Renal pelvis (tissue), 12 donors: ENCODE data around the gene SIGLEC10. TPM values are rescaled to one million over a fixed set of nuclear protein-coding genes. Genes with fewer than 3 reads are reported as not detected.
"Not testable (repeated sequence)": the region's sequence is repeated elsewhere in the genome, so short reads cannot be mapped to it uniquely, and the experiment has no call there.

Experiments used
- DNase-seq: peaks from one replicate; pipeline ENCODE4 v3.0.0-alpha.2; 2013
- long read RNA-seq, 16 experiments: transcript quantifications; one replicate each; lab custom pipeline, GENCODE V29; 2026
- polyA plus RNA-seq, 3 donors: library from polyadenylated mRNA; unstranded; fragments of 120-200 nt; gene quantifications; one replicate each; pipeline ENCODE4 v1.2.1, GENCODE V29; 2013; ENCODE audit not compliant: insufficient read length in 3 of 3

The SIGLEC10 gene, protein sequence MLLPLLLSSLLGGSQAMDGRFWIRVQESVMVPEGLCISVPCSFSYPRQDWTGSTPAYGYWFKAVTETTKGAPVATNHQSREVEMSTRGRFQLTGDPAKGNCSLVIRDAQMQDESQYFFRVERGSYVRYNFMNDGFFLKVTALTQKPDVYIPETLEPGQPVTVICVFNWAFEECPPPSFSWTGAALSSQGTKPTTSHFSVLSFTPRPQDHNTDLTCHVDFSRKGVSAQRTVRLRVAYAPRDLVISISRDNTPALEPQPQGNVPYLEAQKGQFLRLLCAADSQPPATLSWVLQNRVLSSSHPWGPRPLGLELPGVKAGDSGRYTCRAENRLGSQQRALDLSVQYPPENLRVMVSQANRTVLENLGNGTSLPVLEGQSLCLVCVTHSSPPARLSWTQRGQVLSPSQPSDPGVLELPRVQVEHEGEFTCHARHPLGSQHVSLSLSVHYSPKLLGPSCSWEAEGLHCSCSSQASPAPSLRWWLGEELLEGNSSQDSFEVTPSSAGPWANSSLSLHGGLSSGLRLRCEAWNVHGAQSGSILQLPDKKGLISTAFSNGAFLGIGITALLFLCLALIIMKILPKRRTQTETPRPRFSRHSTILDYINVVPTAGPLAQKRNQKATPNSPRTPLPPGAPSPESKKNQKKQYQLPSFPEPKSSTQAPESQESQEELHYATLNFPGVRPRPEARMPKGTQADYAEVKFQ
- 1 to 10 TPM; 1.1 to 1.7 (median 1.6) TPM for polyA plus RNA-seq
- long read RNA-seq, donor 1 = 0 reads
- long read RNA-seq, donor 2 = 0 reads
- long read RNA-seq, donor 3 = 0 reads
- long read RNA-seq, donor 4 = 0 reads
- long read RNA-seq, donor 5 = 0 reads
- long read RNA-seq, donor 6 = 0 reads
- long read RNA-seq, donor 7 = 0 reads
- long read RNA-seq, donor 8 = 0 reads
- long read RNA-seq, donor 9 = 0 reads
- long read RNA-seq, donor 10 = 0 reads
- long read RNA-seq, donor 11 = 0 reads
- long read RNA-seq, donor 12 = 0 reads
- long read RNA-seq, donor 13 = 0 reads
- long read RNA-seq, donor 14 = 0 reads
- long read RNA-seq, donor 15 = 0 reads
- long read RNA-seq, donor 16, partial matches to known transcripts = 0 of 1 reads
- long read RNA-seq, donor 16, other reads (novel, unspliced or antisense) = 0 of 1 reads

- no peak for DNase-seq
Observed at GRCh38 chr19:51417107-51417809, at the start of gene SIGLEC10. Gene SIGLEC10 (minus strand): TSS chr19:51417642. CDS start chr19:51417581, 61 bp downstream.

GRCh38 chr19:51466723-51467122, 49.3 kb upstream of the SIGLEC10 start:
- no peak for DNase-seq

DNA sequence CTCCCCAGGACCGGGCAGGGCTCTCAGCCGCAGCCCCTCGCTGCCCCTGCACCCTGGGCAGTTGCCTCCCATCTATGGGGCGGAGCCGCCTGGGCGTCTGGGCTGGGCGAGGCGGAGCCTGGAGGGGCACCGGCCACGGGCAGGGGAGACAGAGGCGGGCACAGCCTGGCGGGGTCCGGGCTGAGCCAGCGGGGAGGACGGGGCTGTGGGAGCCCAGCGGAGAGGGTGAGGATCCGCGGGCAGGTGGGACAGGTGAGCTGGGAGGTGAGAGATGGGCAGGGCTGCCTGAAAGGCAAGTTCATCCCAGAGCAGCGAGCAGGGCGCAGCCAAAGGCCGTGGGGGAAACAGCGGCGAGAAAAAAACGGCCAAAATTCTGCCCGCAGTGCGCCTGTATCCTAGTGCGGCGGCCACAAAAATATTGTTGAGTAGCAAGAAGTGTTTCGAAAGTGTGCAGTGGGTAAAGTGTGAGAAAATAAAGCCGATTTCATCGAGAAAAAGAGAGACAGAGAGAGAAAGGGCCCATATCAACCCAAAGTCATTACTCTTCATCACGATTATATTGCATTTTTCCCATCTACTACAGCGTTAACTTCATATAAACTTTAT, 46.6 kb upstream of the SIGLEC10 start:
- DNase-seq = not testable (repeated sequence)

DNA sequence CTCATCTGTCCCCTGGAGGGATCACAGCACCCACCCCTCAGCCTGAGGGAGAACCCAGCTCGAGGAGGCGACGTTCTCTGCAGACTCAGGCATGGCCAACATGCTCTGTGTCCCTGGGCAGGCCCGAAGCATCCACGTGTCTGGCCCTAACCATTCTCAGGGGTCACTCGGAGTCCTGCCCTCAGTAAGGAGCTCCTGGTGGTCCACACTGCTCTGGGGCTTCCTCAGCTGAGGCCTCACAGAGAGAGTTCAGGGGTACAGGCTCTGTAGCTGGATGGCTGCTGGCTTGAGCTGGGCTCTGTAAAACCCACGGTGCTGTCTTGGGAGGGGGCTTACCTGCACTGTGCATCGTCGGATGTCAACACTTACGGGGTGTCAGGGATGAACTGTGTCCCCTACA, 45.2 kb upstream of the SIGLEC10 start:
- DNase-seq = no peak

GRCh38 chr19:51462276-51462675, 44.8 kb upstream of the SIGLEC10 start:
- no peak for DNase-seq

DNA sequence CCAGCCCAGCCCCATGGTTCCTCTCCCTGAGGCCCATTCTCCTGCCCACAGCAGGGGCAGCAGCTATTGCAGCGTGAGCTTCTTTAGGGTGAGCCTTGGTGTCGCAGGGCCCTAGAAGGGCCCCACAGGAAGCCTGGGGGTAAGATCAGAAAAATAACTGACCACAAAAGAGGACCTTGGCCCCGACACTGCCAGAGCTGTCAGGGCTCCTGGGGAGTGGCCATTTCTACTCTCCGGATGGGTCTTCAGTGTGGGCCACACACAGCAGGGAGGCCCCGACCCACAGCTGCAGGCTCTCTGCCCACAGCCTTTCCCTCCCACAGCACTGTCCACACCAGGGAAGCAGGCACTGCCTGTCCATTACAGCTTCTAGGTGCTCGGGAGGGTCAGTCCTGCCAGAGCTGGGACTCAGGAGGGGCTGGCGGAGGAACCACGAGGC, 44.3 kb upstream of the SIGLEC10 start:
- no peak for DNase-seq

DNA sequence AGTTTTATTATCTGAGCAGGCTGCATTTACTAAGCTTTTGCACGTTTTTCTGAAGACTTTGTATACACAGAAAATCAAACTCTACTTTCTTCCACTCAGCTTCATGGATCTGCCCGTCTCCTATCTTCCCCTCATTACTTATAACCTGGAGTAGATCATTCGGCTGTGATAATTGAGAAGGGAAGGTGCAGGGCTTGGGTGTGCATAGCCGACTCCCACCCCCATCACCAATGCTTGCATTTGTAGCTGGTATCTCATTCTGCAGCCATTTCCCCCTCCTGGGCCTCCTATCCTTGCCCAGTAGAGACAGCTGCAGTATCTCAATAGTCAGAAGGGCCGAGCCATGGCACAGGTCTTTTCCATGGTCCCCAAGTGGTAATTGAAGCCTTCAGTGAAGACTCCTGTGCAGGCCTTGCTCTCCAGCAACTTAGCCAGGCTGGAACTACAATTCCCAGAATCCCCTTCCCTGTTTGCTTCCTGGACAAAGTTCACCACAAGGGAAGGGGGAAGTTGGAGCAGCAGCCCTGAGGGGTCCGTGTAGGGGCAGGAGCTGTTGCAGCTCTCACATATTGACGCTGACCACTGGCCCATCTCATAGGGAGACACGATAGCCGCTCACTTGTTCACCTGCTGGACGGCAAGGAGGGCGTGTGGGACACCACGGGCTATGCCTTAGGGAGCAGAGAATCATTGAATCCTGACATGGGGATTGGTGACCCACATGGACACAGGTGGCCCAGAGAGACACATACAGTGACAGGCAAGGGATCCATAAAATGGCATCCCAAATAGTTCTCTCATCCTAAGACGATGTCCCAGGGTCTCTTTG, 42.9 kb upstream of the SIGLEC10 start:
- DNase-seq = no peak

GRCh38 chr19:51458899-51459505, 41.6 kb upstream of the SIGLEC10 start:
- DNase-seq = no peak

GRCh38 chr19:51458051-51458645, 40.7 kb upstream of the SIGLEC10 start, which contains the start of gene SIGLEC8:
Gene SIGLEC8 (minus strand): TSS chr19:51458454. CDS start chr19:51458387, 67 bp downstream.
- DNase-seq = no peak

GRCh38 chr19:51457351-51458013, 40.0 kb upstream of the SIGLEC10 start:
- no peak for DNase-seq

DNA sequence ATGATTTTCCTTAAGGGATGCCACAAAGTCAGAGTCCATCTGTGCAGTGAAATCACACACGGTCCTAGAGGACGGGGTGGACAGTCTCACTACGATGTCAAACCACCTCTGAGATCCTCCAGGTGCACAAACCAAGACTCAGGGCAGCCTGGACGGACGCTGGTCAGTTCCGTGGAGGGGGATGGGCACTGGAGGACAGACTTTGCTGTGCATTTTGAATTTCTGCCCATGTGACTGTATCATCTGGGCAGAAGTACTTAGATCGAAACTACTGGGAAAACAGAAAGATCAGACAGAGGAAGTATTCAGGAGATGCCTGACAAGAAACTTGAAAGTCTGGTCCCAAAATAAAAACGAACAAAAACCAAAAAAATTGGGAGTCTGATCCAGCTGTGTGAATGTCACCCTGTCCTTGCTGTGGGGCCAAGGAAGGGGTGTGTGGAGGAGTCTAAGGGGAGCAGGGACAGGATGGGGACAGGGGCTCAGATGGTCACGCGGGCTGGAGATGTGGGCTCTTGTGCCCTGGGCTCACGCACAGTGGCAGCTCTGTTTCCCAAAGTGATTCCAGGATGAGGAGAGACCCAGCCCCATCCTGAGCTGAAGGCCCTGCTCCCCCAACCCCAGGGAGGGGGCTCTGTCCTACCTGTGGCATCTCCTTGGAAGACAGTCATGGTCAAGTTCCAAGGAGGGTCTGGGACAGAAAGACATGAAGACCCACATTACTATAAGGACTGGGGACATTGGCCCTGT, 39.3 kb upstream of the SIGLEC10 start:
- DNase-seq = no peak

- no peak for DNase-seq
Observed at GRCh38 chr19:51450730-51451307, 33.4 kb upstream of the SIGLEC10 start.

GRCh38 chr19:51448411-51449016, 31.1 kb upstream of the SIGLEC10 start:
- no peak for DNase-seq

GRCh38 chr19:51448011-51448410, 30.6 kb upstream of the SIGLEC10 start:
- no peak for DNase-seq

GRCh38 chr19:51447510-51447909, 30.1 kb upstream of the SIGLEC10 start:
- DNase-seq = not testable (repeated sequence)

- no peak for DNase-seq
Observed at GRCh38 chr19:51441410-51442390, 24.3 kb upstream of the SIGLEC10 start.
